Fibroblast of the conjunctiva (primary cell): Measurements from ENCODE around the gene RNGTT.
A peak's percentile ranks its signal among the peaks of the same experiment; 100 is the strongest.
"Not testable (repeated sequence)": the region's sequence is repeated elsewhere in the genome, so short reads cannot be mapped to it uniquely, and the experiment has no call there.

Experiments
- DNase-seq: peaks from one replicate; pipeline ENCODE4 v3.0.0-alpha.2; 2010; ENCODE audit warnings: low read depth

RNGTT gene

GRCh38 chr6:88864359-88865054, 98.9 kb downstream of the RNGTT start:
- no peak for DNase-seq

GRCh38 chr6:88860310-88860709, 103.1 kb downstream of the RNGTT start:
- no peak for DNase-seq

GRCh38 chr6:88858455-88858854, 105.0 kb downstream of the RNGTT start:
- no peak for DNase-seq

- no peak for DNase-seq
Observed at GRCh38 chr6:88856566-88856965, 106.9 kb downstream of the RNGTT start.

GRCh38 chr6:88855541-88856147, 107.8 kb downstream of the RNGTT start:
- DNase-seq: no peak

- DNase-seq: no peak
Observed at GRCh38 chr6:88852775-88853174, 110.6 kb downstream of the RNGTT start.

- DNase-seq: no peak
Observed at GRCh38 chr6:88852000-88852399, 111.4 kb downstream of the RNGTT start.

GRCh38 chr6:88848870-88849269, 114.5 kb downstream of the RNGTT start:
- no peak for DNase-seq

- peak; percentile 73 for DNase-seq
Observed at GRCh38 chr6:88843040-88843439, 120.4 kb downstream of the RNGTT start.

- no peak for DNase-seq
Observed at GRCh38 chr6:88842320-88842719, 121.1 kb downstream of the RNGTT start.

GRCh38 chr6:88840796-88841539, 122.5 kb downstream of the RNGTT start:
- DNase-seq: no peak

GRCh38 chr6:88840289-88840688, 123.1 kb downstream of the RNGTT start:
- DNase-seq: no peak

- DNase-seq: no peak
Observed at GRCh38 chr6:88839280-88839679, 124.1 kb downstream of the RNGTT start.

GRCh38 chr6:88835210-88835609, 128.2 kb downstream of the RNGTT start:
- no peak for DNase-seq

- DNase-seq: not testable (repeated sequence)
Observed at GRCh38 chr6:88833071-88833470, 130.3 kb downstream of the RNGTT start.

- DNase-seq: not testable (repeated sequence)
Observed at GRCh38 chr6:88827599-88827998, 135.8 kb downstream of the RNGTT start.

- no peak for DNase-seq
Observed at GRCh38 chr6:88825856-88826255, 137.6 kb downstream of the RNGTT start.

- peak; percentile 6 for DNase-seq
Observed at GRCh38 chr6:88823998-88824397, 139.4 kb downstream of the RNGTT start.

- DNase-seq: no peak
Observed at GRCh38 chr6:88815491-88815890, 147.9 kb downstream of the RNGTT start.

GRCh38 chr6:88814909-88815308, 148.5 kb downstream of the RNGTT start:
- DNase-seq: no peak

GRCh38 chr6:88813045-88813444, 150.4 kb downstream of the RNGTT start:
- no peak for DNase-seq

GRCh38 chr6:88810701-88811100, 152.7 kb downstream of the RNGTT start:
- no peak for DNase-seq

GRCh38 chr6:88810089-88810488, 153.3 kb downstream of the RNGTT start:
- DNase-seq: no peak
